Ammon's horn (tissue), 1 donor: ENCODE measurements around the gene TNFRSF12A.
"Not testable (repeated sequence)": the region's sequence is repeated elsewhere in the genome, so short reads cannot be mapped to it uniquely, and the experiment has no call there.

Experiments used
- DNase-seq: peaks from one replicate; pipeline ENCODE4 v3.0.0-alpha.2; 2016; ENCODE audit warnings: low spot score

The TNFRSF12A gene

DNA sequence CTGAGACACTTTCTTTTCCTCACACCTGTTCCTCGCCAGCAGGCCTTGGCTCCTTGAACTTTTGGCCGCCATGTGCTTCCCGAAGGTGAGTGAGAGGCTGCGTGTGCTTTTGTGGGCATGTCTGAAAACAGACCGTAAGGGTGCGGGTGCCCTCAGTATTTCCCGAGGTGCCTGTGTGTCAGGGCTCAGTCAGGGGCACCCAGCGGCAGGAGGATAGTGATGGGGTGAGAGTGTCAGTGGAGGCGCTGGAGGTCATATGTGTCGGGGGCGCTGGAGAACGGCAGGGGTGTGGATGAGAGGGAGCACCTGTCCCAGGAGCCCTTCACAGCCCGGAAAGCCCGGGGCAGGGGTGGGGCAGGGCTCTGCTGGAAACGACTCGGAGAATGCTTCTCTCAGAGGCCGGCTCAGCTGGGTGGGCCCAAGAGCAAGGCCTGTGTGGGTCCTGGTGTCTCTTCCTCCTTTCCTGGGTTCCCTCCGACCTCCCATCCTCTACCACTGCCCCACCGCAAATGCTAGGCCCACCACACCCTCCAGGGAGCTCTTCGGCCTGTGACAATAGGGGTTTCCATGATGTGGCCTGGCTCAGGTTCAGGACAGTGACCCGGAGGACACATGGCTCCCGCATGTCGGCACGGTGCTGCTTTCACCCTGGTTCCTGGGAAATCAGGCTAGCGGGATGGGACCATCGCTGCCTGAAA is 45.7 kb downstream of the TNFRSF12A start:
- no peak for DNase-seq

DNA sequence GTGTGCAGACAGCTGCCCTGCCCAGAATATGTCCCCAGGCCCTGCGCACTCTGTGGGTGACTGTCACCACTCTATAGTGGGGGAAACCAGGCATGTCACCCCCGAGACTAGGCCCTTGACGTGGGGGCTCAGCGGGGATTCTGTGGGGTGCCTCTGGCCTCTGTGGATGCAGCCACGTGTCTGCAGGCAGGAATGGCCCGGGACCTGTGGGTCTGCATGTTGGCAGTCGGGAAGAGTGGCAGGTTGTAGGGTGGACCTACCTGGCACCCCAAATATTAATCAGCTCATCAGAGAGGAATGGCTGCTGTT is 46.2 kb downstream of the TNFRSF12A start:
- no peak for DNase-seq

DNA sequence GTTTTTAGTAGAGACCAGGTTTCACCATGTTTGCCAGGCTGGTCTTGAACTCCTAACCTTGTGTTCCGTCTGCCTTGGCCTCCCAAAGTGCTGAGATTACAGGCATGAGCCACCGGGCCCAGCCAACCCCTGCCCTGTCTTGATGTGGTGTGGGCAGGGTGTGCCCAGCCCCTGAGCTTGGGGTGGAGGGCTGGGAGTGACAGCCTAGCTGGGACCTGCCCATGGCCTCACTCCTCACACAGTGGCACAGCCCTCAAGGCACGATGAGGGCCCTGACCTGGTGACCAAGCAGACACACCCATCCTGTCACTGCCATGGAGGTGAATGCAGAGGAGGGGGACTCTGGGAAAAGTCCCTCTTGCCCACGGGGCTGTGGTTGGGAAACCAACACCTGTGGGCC is 48.3 kb downstream of the TNFRSF12A start:
- no peak for DNase-seq

DNA sequence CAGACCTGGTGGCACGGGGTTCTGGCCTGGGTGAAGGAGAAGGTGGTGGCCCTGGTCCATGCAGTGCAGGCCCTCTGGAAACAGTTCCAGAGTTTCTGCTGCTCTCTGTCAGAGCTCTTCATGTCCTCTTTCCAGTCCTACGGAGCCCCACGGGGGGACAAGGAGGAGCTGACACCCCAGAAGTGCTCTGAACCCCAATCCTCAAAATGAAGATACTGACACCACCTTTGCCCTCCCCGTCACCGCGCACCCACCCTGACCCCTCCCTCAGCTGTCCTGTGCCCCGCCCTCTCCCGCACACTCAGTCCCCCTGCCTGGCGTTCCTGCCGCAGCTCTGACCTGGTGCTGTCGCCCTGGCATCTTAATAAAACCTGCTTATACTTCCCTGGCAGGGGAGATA is 49.0 kb downstream of the TNFRSF12A start:
- DNase-seq: not testable (repeated sequence)

DNA sequence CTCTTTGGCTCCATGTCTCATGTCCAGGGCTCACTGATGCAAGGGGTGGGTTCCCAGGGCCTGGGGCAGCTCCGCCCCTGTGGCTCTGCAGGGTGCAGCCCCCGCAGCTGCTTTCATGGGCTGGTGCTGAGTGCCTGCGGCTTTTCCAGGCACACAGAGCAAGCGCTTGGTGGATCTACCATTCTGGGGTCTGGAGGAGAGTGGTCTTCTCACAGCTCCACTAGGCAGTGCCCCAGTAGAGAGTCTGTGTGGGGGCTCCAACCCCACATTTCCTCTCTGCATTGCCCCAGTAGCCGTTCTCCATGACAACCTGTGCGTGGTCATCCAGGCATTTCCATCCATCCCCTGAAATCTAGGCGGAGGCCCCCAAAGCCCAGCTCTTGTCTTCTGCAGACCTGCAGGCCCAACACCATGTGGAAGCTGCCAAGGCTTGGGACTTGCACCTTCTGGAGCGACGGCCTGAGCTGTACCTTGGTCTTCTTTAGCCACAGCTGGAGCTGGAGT is 50.5 kb downstream of the TNFRSF12A start:
- no peak for DNase-seq

DNA sequence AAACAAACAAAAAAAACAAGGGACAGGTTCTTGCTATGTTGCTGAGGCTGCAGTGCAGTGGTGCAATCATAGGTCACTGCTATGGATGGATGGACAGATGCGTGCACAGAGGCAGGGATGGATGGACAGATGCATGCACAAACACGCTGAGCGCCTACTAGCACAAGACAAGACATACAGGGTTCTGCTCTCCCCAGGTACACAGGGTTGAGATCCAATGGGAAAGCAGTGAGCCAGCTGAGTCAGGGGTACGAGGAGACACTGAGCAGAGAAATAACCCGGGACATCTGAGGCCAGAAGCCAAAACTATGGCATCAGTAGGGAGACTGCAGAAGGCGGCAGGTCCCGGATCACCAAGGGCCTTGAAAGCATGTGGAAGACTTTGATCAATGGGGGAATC is 51.5 kb downstream of the TNFRSF12A start:
- DNase-seq: no peak
